ENCODE measurements around the gene TTC33.
"Not testable (repeated sequence)": the region's sequence is repeated elsewhere in the genome, so short reads cannot be mapped to it uniquely, and the experiment has no call there.

TTC33 gene, protein sequence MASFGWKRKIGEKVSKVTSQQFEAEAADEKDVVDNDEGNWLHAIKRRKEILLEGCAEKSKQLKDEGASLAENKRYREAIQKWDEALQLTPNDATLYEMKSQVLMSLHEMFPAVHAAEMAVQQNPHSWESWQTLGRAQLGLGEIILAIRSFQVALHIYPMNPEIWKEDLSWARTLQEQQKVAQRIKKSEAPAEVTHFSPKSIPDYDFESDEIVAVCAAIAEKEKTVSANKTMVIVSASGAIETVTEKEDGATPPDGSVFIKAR

DNA sequence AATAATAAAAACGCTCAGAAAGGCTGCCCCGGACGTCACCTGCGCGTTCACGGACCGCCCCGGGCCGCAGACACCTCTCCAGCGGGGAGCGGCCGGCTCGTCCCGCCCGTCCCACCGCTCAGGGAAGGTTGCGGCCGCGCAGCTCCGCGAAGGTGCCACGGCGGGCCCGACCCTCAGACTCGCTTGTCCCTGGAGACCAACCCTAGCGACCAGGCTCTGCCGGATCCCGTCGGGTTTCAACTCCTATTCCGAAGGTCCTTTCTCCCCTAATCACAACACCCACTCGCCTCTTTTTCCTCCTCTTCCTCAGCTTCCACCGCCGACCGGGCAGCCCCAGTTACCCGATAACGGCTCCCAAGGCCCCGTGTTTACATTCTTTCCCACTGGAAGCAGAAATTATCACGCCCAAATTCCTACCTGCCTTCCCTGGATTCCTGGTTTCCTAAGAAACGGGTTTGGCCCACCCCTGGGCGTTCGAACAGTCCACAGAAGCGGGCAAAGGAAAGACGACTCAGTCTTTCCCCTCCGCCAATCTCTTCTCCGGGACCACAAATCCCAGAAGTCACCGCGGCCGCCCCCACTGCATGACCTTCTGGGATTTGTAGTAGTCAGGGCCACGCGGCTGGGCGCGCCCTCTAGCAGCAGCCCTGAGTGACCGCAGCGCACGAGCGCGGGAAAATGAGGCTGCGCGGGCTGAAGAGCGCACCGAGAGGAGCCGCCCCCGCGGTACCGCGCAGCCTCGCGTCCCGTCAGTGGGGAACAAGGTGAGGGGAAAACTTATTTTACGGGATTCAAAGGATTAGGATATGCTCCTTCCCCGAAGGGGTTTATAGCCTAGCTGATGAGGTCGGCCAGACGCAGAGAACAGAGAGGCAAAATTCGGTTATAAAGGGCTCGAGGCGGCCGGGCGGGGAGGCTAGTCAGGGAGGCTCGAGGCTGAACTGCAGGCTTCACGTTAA is at the start of gene TTC33:
TTC33 (minus strand) TSS at position 555 of the 959 bp plus-strand sequence. CDS start 8,943 bp downstream, outside the sequence.
- in situ Hi-C loops (cut with MboI; ENCODE audit: low sequenced_read_pairs), result no loop called here

DNA sequence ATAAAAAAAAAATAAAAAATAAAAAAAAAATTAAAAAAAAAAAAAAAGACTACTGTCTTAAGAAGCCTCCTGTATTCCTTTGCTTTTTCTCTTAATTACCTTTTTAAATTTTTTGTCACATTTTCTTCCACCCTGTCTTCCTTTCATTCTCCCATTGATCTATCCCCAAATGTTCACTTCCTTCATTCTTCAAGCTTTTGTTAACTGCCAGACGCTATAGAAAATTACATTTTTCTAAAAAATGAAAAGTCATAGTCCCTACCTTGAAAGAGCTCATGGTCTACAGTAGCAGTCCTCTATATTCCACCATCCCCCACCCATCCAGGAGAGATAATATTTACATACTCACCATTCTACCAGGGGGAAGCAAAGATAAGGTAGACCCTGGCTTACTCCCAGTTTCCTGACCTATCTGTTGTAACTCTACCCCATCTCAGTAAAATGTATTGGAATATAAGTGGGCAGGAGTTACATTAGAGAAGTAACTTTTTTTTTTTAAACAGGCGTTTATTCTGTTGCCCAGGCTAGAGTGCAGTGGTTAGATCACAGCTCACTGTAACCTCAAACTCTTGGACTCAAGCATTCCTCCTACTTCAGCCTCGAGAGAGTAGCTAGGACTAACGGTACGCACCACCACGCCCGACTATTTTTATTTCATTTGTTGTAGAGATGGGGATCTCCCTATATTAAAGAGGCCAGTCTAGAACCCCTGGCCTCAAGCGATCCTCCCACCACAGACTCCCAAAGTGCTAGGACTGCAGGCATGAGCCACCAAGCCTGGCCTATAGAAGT is 46.2 kb upstream of the TTC33 start:
- in situ Hi-C loops (cut with MboI; ENCODE audit: low sequenced_read_pairs), result no loop called here

DNA sequence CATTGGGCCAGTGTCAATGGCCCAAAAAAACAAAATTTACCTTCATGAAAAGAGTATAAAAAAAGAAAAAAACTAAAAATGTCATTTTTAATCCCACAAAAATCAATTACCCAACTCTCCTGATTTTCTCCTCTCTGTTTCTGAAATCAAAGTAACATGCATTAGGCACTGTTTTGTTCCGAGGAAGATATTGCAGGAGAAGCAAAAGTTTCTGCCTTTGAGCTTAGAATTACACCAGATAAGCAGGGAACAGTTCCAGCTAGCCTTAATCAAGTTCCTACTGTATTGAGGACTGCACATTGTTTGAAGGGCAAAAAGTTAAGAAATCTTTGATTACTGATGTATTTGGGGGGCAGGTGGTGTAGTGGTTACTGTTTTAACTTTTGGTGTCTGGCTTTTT is 43.5 kb upstream of the TTC33 start:
- in situ Hi-C loops (cut with MboI; ENCODE audit: low sequenced_read_pairs), result no loop called here

DNA sequence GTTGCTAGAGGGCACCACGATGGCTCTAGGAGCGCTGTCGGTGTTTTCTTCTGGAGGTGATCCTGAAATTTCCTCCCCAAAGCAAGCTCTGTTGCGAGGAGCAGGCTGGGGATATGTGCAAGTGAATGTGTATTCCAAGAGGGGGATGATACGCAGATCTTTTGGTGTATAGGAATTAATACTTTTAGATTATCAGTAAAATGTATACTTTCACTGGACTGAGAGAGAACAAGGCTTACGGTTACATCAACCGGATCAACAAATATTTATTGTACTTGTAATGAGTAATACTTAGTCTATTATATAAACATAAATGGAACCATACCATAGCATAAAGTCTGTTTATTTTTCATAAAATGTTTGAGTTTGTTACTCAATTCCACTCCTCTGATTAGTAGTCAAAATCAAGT is 43.0 kb upstream of the TTC33 start:
- in situ Hi-C loops (cut with MboI; ENCODE audit: low sequenced_read_pairs), result no loop called here

DNA sequence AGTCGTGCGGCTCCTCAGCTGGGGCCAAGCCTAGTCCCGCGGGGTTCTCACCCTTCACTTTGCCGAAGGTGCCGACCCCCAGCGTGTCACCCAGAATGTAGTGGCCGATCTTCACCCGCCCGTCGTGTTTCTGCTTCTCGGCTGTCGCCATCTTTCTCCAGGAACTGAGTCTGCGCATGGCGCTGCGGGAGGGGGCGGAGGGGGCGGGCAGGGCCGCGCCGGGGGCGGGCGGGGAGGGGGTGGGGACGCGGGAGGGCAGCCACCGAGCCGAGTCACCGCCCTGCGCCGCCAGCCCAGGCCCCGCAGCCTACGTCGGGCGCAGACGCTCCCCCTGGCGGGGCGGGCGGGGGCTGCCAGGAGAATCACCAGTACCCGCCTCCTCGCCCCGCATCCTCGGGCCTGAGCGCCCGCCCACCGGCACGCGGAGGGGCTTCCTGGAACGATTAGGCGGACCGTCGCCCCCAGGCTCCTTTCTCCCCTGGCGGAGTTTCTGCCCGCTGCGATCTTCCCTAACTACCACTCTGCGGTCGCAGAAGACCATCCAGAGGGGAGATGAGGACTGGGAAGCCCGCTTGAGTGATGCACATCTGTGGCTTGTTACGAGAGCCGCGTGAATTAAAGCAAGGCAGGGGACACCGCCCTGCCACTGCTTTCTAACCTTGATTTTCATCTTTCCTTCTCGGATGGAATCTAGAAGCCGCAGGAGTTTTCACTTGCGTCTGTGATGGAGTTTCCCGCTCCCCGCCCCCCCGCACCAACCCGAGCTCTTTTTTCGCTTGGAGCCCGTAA is 42.4 kb upstream of the TTC33 start, which contains the start of gene PRKAA1:
PRKAA1 (minus strand) TSS at position 363 of the 789 bp plus-strand sequence; CDS start at position 178, 185 bp downstream.
- in situ Hi-C loops (cut with MboI; ENCODE audit: low sequenced_read_pairs), result no loop called here

DNA sequence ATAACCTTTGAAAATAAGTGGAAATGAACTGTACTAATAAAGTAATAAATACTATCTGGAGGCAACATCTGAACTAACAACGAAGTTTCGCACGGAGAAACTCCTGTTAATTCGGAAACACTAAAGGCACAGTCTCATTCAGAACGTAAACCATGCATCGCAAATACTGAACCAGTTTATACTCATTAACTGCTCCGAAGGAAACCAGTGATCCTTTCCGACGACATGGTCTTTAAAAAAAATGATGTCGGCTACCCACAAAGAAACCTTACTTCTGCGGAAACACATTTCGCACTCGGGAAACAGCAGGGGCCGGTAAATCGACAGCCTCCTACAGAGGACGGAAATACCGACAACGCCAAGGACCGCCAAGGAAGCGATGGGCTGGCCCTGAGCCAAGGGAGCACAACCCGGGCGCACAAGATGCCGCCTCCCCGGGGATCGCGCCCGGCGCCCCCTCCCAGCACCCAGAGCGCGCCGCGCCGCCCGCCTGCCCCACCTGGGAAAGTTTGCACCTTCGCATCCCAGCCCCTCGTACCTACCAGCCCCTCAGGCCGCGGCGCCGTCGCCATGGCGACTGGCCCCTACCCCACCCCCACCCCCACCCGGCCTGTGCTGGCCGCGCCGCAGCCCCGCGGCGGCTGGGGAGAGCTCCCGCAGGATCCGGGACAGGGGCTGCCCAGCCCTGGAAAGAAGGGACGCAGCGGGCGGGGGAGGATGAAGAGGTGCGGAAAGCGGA is 41.7 kb upstream of the TTC33 start:
- in situ Hi-C loops (cut with MboI; ENCODE audit: low sequenced_read_pairs), result no loop called here

DNA sequence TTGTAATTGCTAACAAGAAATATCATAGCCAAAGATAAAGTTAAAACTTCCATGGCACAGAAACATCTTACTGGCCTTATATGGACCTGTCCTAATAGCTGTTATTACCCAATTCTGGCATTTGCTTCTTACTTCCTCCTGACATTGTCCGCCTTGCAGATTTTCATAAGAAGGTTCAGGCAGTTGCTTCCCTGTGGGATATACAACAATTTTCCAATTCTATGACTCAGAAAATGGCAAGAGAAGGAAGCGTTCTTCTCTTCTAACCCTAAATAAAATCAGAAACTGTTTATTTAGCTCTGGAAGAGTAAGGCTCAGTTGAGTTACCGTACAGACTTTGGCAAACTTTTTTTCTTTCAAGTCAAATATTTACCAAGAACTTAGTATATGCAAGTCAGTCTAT is 40.7 kb upstream of the TTC33 start:
- in situ Hi-C loops (cut with MboI; ENCODE audit: low sequenced_read_pairs), result no loop called here

DNA sequence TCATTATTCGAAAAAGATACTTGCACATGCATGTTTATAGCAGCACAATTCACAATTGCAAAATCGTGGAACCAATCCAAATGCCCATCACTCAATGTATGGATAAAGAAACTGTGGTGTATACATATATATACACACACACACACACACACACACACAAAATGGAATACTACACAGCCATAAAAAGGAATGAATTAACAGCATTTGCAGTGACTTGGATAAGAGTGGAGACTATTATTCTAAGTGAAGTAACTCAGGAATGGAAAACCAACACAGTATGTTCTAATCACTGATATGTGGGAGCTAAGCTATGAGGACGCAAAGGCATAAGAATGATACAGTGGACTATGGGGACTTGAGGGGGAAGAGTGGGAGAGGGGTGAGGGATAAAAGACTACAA is 39.1 kb upstream of the TTC33 start:
- in situ Hi-C loops (cut with MboI; ENCODE audit: low sequenced_read_pairs), result not testable (repeated sequence)

DNA sequence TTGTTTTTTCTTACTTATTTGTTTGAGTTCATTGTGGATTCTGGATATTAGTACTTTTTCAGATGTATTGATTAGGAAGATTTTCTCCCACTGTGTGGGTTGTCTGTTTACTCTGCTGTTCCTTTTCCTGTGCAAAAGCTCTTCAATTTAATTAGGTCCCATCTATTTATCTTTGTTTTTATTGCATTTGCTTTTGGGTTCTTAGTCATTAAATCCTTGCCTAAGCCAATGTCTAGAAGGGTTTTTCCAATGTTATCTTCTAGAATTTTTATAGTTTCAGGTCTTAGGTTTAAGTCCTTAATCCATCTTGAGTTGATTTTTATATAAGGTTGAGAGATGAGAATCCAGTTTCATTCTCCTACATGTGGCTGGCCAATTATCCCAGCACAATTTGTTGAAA is 38.6 kb upstream of the TTC33 start:
- in situ Hi-C loops (cut with MboI; ENCODE audit: low sequenced_read_pairs), result not testable (repeated sequence)

DNA sequence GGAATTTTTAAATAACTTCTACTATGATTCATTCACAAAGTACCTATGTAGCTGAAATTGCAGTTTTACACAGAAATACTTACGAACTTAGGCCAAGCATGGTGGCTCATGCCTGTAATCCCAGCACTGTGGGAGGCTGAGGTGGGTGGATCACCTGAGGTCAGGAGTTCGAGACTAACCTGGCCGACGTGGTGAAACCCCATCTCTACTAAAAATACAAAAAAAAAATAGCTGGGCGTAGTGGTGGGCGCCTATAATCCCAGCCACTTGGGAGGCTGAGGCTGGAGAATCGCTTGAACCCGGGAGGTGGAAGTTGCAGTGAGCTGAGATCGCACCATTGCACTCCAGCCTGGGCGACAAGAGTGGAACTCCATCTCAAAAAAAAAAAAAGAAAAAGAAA is 36.9 kb upstream of the TTC33 start:
- in situ Hi-C loops (cut with MboI; ENCODE audit: low sequenced_read_pairs), result not testable (repeated sequence)

DNA sequence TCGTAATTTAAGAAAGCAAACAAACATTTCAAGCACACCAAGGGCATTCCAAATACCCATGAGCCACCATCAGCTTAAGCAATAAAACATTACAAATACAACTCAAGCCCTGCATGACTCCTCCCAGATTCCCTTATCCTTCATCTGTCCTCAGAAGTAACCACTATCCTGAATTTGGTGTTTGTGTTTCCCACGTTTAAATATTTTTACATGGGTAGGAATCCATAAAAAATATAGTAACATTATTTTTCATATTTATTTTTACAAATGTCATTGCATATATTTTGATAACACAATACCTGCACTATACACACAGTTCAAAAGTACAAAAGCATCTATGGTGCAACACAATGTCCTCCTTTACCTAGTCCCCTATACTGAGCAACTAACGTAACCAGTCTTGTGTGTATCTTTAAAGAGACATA is 36.0 kb upstream of the TTC33 start:
- in situ Hi-C loops (cut with MboI; ENCODE audit: low sequenced_read_pairs), result no loop called here

DNA sequence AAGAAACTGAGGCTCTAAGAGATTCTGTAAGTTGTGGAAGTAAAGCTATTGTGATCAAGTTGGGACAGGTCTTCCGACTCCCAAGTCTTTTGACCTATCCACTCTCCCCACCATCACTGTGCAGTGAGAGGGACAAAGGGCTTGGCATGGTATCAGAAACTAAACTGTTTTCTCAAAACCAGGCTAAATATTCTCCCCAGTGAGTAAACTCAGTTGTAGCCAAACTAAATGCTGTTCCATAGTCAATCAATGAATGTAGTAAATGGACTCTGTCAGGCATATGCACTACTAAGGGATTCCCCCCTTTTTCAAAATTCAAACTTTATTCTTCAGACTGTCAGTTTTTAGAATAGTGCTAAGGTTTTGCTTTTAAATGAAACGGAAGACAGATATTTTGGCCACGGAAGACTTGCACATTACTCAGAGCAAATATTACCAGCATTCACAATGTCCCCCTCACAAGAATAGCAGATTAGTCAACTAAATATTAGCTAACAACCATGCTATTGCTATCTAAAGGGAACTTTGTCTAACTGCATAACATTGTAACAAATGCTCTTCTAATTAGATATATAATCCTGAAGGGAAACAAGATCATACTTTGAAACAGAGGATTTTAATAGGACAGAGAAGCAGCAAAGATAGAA is 35.3 kb upstream of the TTC33 start:
- in situ Hi-C loops (cut with MboI; ENCODE audit: low sequenced_read_pairs), result no loop called here

DNA sequence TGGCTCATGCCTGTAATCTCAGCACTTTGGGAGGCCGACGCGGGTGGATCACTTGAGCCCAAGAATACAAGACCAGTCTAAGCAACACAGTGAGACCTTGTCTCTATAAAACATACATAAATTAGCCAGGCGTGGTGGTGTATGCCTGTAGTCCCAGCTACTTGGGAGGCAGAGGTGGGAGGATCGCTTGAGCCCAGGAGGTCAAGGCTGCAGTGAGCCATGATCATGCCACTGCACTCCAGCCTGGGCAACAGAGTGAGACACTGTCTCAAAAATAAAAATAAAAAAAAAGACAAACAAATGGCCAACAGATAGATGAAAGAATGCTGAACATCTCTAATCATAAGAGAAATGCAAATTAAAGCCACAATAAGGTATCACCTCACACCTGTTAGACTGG is 33.2 kb upstream of the TTC33 start:
- in situ Hi-C loops (cut with MboI; ENCODE audit: low sequenced_read_pairs), result not testable (repeated sequence)

DNA sequence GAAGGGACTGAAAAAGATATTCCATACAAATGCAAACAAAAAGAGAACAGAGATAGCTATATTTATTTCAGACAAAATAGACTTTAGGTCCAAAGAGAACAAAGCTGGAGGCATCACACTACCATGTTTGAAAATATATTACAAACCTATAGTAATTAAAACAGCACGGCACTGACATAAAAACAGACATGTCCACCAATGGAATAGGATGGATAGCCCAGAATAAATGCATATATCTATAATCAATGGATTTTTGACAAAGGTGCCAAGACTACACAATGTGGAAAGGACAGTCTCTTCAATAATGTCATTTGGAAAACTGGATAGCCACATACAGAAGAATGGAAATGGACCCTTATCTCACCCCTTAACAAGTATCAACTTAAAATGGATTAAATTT is 32.2 kb upstream of the TTC33 start:
- in situ Hi-C loops (cut with MboI; ENCODE audit: low sequenced_read_pairs), result no loop called here

DNA sequence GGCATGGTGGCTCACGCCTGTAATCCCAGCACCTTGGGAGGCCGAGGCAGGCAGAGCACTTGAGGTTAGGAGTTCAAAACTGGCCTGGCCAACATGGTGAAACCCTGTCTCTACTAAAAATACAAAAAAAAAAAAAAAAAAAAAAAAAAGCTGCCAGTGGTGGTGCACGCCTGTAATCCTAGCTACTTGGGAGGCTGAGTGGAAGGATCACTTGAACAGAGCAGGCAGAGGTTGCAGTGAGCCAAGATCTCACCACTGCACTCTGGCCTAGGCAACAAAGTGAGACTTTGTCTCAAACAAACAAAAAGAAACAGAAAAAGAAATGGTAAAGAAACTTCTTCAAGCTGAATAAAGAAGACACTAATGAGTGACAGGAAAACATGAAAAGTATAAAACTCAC is 30.9 kb upstream of the TTC33 start:
- in situ Hi-C loops (cut with MboI; ENCODE audit: low sequenced_read_pairs), result not testable (repeated sequence)

DNA sequence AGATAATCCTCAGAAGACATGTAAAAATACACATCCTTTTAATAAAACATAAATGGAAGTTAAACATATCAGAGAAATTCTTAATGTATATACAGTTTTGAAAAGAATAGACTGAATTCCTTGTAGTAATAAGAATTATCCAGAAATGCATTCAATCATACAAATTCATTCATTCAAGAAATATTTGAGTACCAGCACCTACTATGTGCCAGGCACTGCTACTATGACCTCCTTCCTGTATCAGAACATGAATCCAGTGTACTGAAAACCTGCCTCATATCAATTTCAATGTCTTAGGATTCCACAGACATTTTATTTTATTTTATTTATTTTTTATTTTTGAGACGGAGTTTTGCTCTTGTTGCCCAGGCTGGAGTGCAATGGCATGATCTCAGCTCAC is 29.2 kb upstream of the TTC33 start:
- in situ Hi-C loops (cut with MboI; ENCODE audit: low sequenced_read_pairs), result no loop called here

DNA sequence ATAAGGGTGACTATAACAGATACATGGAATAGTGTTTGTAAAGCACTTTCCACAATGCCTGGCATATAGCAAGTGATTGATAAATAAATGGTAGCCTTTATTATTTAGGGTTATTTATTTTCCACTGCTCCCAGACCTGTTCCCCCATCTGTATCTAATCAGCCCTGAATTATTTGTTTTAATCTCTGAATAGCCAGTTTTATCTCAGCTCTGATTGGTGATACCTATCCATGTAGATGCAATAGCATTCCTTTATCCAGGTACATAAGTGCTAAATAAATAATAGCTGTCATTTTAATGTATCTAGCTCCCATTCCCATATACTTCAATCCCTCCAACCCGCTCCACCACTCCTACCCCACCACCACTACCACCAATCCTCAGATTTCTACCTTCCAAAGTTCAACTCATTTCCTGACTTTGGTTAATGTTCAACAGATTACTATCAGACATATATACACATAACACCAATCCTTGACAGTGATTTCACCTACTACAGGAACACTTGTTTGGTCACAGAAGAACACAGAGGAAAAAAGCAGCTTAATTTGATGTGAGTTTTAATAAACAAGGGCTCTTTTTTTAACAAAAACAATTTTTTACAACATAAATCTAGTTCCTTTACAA is 28.4 kb upstream of the TTC33 start:
- in situ Hi-C loops (cut with MboI; ENCODE audit: low sequenced_read_pairs), result no loop called here

DNA sequence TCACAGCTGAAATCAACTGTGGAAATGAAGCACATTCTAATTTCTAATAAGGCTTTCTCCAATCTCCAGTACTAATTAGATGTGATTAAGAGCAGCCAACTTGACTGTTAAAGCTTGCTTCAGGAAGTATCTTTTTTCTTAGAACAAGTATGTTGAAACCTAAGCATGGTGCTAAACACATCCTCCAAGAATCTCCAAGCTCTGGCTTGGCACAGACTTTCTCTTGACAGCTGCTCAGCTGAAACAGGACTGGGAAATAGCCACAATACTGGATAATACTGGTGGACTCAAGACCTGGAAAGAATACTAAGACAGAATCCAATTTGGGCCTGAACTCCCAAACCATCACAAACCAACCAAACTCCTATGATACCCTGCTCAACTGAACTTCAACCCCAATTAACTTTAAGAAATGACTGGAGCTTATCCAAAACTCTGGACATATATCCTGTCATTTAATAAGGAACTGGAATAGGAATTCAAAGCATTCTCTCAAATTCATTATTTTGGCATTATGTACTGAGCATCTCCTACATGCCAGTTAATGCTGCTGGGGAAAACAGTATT is 26.2 kb upstream of the TTC33 start:
- in situ Hi-C loops (cut with MboI; ENCODE audit: low sequenced_read_pairs), result no loop called here
